ENCODE data around the gene SCGB1A1. TPM values are rescaled to one million over a fixed set of nuclear protein-coding genes. Genes with fewer than 3 reads are reported as not detected.

SCGB1A1 gene
- total and polyA plus RNA-seq, 2 donors (not counting 1 experiment from before 2014, with no cell fraction given) = not detected

DNA sequence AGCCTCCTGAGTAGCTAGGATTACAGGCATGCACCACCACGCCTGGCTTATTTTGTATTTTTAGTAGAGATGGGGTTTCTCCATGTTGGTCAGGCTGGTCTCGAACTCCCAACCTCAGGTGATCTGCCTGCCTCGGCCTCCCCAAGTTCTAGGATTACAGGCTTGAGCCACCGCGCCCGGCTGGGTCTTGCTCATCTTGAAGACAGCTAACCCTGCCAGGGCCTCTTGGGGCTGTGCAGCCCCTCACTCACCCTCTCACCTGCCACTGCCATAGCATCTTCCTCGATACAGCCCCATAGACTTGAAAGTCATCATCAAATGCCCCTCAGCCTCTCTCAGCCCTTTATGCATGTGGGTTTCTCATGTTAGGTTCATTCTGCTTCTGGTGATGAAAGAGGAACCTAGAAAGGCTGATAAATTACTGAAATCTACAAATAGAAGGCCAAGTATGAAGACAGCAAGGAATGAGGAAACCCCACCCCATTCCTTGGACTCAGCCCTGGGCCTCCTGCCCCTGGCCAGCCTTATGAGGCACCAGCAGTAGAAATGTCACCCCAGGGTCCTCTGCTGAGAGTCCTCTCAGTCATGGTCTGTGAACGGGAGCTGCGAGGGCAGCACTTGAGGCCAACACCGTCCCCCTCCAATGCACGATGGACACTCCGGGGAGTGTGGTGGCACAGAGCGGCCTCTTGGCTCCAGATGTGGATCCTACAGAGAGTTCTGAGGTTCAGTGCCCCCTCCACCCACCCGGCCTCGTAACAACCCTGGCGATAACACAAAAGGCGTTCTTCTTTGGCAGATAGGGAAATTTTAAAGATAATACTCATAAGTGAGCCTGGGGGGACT is 24.8 kb downstream of the SCGB1A1 start:
- peaks cover 5% of the 10 kb centered on the region for H3K27me3 Mint-ChIP-seq
- 69% methylated on average over 10 of the region's 17 CpGs for WGBS (ENCODE audit: insufficient coverage)
- no peaks in the 10 kb centered on the region for H4K20me1 ChIP-seq (ENCODE audit: control insufficient read depth, insufficient read depth, low read length, poor library complexity, severe bottlenecking)
- ChIA-PET CTCF (interaction anchor here (0.6 to 3.8 kb wide), 14 partner anchors 10 to 414 kb away, joined by 3 to 44 read pairs (median 4); no protein-coding TSS in a partner anchor), POLR2A (interaction anchor here (0.6 to 1.0 kb wide), 4 partner anchors 21 to 438 kb away, joined by 3 to 5 read pairs (median 4); no protein-coding TSS in a partner anchor)
- H3K79me2 ChIP-seq (ENCODE audit: control insufficient read depth, insufficient read depth, low read length) = no peaks in the 10 kb centered on the region
- H2AFZ ChIP-seq (ENCODE audit: insufficient read depth, low read depth, low read length, poor library complexity, severe bottlenecking) = peak overlapping the region; percentile 67
- H3K4me3 ChIP-seq (ENCODE audit: control extremely low read depth in 1 of 5, extremely low read depth in 1 of 5, insufficient read depth in 1 of 5, low read depth in 2 of 5, low read length in 4 of 5) = peak overlapping the region in 4 of 5 experiments; percentile 30 to 66 (median 60)
- intact Hi-C loops (cut with micrococcal nuclease) = loop anchor here (1.0 to 2.0 kb wide), 3 partner anchors 19 to 158 kb away; partner anchors contain the start of gene MTA2
- peaks cover 0 to 4% (median 0%) of the 10 kb centered on the region in 4 experiments for H3K27me3 ChIP-seq (replicated peaks in 1 of 4; ENCODE audit: control extremely low read depth in 1 of 4, control insufficient read depth in 3 of 4, insufficient read depth in 4 of 4, low read length in 3 of 4)
- DNase-seq (peak; percentile 57), ATAC-seq (ENCODE audit: low read depth) (peak; percentile 16)
- H3K4me3 Mint-ChIP-seq = peak overlapping the region; percentile 94
- TF ChIP-seq EZH2 (IDR thresholded peaks at IDR 0.05; ENCODE audit: borderline replicate concordance, insufficient read depth, low read depth, low read length, poor library complexity, severe bottlenecking) (no peak), CTCF (IDR thresholded peaks at IDR 0.05) (no peak)
- peaks cover 29% of the 10 kb centered on the region for H3K4me1 Mint-ChIP-seq
- H3K27ac ChIP-seq (ENCODE audit: low read length in 2 of 2) = peak overlapping the region; percentile 81 to 85
- H3K4me1 ChIP-seq (ENCODE audit: control insufficient read depth in 2 of 2, insufficient read depth in 2 of 2, low read length in 2 of 2) = peaks cover 24 to 29% of the 10 kb centered on the region in 2 donors
- peak overlapping the region; percentile 82 for H3K4me2 ChIP-seq (replicated peaks; ENCODE audit: low read depth, low read length, poor library complexity, severe bottlenecking)
- no peaks in the 10 kb centered on the region for H3K9me3 Mint-ChIP-seq (ENCODE audit: insufficient read depth)
- peak overlapping the region; percentile 98 for H3K27ac Mint-ChIP-seq
- peak overlapping the region; percentile 59 for H3K9ac ChIP-seq (ENCODE audit: low read length)
- H3K36me3 ChIP-seq (replicated peaks in 1 of 2; ENCODE audit: control extremely low read depth in 1 of 2, control insufficient read depth in 1 of 2, extremely low read depth in 1 of 2, insufficient read depth in 2 of 2, low read length in 1 of 2) = no peaks in the 10 kb centered on the region
- H3K9me3 ChIP-seq (ENCODE audit: control extremely low read depth in 1 of 3, control insufficient read depth in 2 of 3, insufficient read depth in 1 of 3, low read length in 2 of 3) = no peaks in the 10 kb centered on the region

Measured in B cell (primary cell).